ENCODE measurements around the gene HNRNPAB.
A peak's percentile ranks its signal among the peaks of the same experiment; 100 is the strongest.
"Not testable (repeated sequence)": the region's sequence is repeated elsewhere in the genome, so short reads cannot be mapped to it uniquely, and the experiment has no call there.

Gene HNRNPAB

DNA sequence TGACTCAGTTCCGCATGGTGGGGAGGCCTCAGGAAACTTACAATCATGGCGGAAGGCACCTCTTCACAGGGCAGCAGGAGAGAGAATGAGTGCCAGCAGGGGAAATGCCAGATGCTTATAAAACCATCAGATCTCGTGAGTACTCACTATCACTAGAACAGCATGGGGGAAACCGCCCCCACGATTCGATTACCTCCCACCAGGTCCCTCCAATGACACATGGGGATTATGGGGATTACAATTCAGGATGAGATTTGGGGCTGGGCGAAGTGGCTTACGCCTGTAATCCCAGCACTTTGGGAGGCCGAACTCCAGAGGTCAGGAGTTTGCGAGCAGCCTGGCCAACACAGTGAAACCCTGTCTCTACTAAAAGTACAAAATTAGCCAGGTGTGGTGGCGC is 6.2 kb upstream of the HNRNPAB start:
- CTCF ChIA-PET = interaction anchor here (0.6 kb wide), 1 partner anchor 123 kb away, joined by 4 read pairs; no protein-coding TSS in a partner anchor
- H3K4me3 ChIP-seq (ENCODE audit: low read depth, low read length); H3K27ac ChIP-seq (ENCODE audit: extremely low read depth, low read depth, low read length); POLR2A ChIA-PET; H3K9me3 ChIP-seq (ENCODE audit: control insufficient read depth, insufficient read depth, low read depth, low read length); H3K36me3 ChIP-seq (ENCODE audit: control insufficient read depth in 2 of 2, insufficient read depth in 1 of 2, low read length in 2 of 2); H3K4me1 ChIP-seq (ENCODE audit: control insufficient read depth, insufficient read depth, low read length): not testable (repeated sequence)
- TF ChIP-seq ZIC2 (tag by site-specific recombination; IDR thresholded peaks at IDR 0.05) = peak; percentile 38

DNA sequence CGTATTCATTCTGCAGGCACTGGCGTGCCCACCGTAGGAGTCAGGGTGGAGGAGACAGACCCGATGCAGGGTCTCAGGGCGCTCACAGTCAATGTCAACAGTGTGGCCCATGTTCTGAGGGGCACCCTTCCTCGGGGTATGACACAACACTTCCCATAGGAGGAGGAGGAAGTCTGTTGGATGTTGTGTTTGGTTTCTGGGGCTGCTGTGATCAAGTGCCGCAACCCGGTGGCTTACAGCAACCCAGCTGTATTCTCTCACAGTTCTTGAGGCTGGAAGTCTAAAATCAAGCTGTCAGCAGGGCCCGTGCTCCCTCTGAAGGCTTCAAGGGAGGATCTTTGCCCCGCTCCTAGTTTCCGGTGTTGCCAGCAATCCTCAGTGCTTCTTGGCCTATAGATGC is 5.6 kb upstream of the HNRNPAB start:
- H3K4me1 ChIP-seq (ENCODE audit: control insufficient read depth, insufficient read depth, low read length) = no peaks in the 10 kb centered on the region
- no peak overlapping the region for H3K4me3 ChIP-seq (ENCODE audit: low read depth, low read length)
- TF ChIP-seq ZBTB20 (tag by site-specific recombination; IDR thresholded peaks at IDR 0.05) (no peak), ZNF24 (tag by site-specific recombination; IDR thresholded peaks at IDR 0.05) (no peak), IKZF3 (tag by site-specific recombination; IDR thresholded peaks at IDR 0.05) (no peak), ZNF76 (tag by site-specific recombination; IDR thresholded peaks at IDR 0.05; ENCODE audit: borderline replicate concordance, low read depth) (no peak), ZNF561 (tag by site-specific recombination; IDR thresholded peaks at IDR 0.05; ENCODE audit: borderline replicate concordance) (no peak), ZBTB48 (tag by site-specific recombination; IDR thresholded peaks at IDR 0.05) (no peak), ZNF529 (tag by site-specific recombination; IDR thresholded peaks at IDR 0.05; ENCODE audit: insufficient replicate concordance) (no peak), ZIC2 (tag by site-specific recombination; IDR thresholded peaks at IDR 0.05) (no peak), KLF7 (tag by site-specific recombination; IDR thresholded peaks at IDR 0.05; ENCODE audit: borderline replicate concordance) (no peak), OVOL3 (tag by site-specific recombination; IDR thresholded peaks at IDR 0.05) (no peak), ZNF211 (tag by site-specific recombination; IDR thresholded peaks at IDR 0.05; ENCODE audit: low read depth) (no peak), ZNF560 (tag by site-specific recombination; IDR thresholded peaks at IDR 0.05; ENCODE audit: borderline replicate concordance) (no peak), ZNF311 (tag by site-specific recombination; IDR thresholded peaks at IDR 0.05; ENCODE audit: borderline replicate concordance) (no peak), ZNF16 (tag by site-specific recombination; IDR thresholded peaks at IDR 0.05; ENCODE audit: low read depth) (no peak), ZNF544 (tag by site-specific recombination; IDR thresholded peaks at IDR 0.05) (no peak), ZNF830 (tag by site-specific recombination; IDR thresholded peaks at IDR 0.05; ENCODE audit: low read depth) (no peak)
- TF ChIP-seq, protein P1, sequence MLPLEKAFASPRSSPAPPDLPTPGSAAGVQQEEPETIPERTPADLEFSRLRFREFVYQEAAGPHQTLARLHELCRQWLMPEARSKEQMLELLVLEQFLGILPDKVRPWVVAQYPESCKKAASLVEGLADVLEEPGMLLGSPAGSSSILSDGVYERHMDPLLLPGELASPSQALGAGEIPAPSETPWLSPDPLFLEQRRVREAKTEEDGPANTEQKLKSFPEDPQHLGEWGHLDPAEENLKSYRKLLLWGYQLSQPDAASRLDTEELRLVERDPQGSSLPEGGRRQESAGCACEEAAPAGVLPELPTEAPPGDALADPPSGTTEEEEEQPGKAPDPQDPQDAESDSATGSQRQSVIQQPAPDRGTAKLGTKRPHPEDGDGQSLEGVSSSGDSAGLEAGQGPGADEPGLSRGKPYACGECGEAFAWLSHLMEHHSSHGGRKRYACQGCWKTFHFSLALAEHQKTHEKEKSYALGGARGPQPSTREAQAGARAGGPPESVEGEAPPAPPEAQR (tag by site-specific recombination; IDR thresholded peaks at IDR 0.05) = no peak
- POLR2A ChIA-PET = interaction anchor here (1.1 kb wide), 1 partner anchor 83 kb away, joined by 4 read pairs; no protein-coding TSS in a partner anchor
- H3K36me3 ChIP-seq (ENCODE audit: control insufficient read depth in 2 of 2, insufficient read depth in 1 of 2, low read length in 2 of 2) = no peaks in the 10 kb centered on the region
- H3K9me3 ChIP-seq (ENCODE audit: control insufficient read depth, insufficient read depth, low read depth, low read length) = no peaks in the 10 kb centered on the region
- no peak overlapping the region for H3K27ac ChIP-seq (ENCODE audit: extremely low read depth, low read depth, low read length)
- CTCF ChIA-PET = no interaction called here

GRCh38 chr5:178199581-178200434 is 4.5 kb upstream of the HNRNPAB start:
- Histone ChIP-seq H3K36me3 (ENCODE audit: control insufficient read depth in 2 of 2, insufficient read depth in 1 of 2, low read length in 2 of 2) (no peaks in the 10 kb centered on the region), H3K9me3 (ENCODE audit: control insufficient read depth, insufficient read depth, low read depth, low read length) (no peaks in the 10 kb centered on the region), H3K4me1 (ENCODE audit: control insufficient read depth, insufficient read depth, low read length) (no peaks in the 10 kb centered on the region), H3K27ac (ENCODE audit: extremely low read depth, low read depth, low read length) (no peak overlapping the region), H3K4me3 (ENCODE audit: low read depth, low read length) (no peak overlapping the region)
- ChIA-PET POLR2A (interaction anchor here (1.1 kb wide), 1 partner anchor 84 kb away, joined by 4 read pairs; no protein-coding TSS in a partner anchor), CTCF (no interaction called here)
- TF ChIP-seq ZNF140 (tag by site-specific recombination; IDR thresholded peaks at IDR 0.05) = no peak
- peak; percentile 73 for TF ChIP-seq PRDM1 (tag by site-specific recombination; IDR thresholded peaks at IDR 0.05)
- TF ChIP-seq ZNF544 (tag by site-specific recombination; IDR thresholded peaks at IDR 0.05) = no peak
- no peak for TF ChIP-seq GLI2 (tag by site-specific recombination; IDR thresholded peaks at IDR 0.05; ENCODE audit: borderline replicate concordance, low read depth)
- no peak for TF ChIP-seq ZNF473 (tag by site-specific recombination; IDR thresholded peaks at IDR 0.05)
- TF ChIP-seq, protein P2, sequence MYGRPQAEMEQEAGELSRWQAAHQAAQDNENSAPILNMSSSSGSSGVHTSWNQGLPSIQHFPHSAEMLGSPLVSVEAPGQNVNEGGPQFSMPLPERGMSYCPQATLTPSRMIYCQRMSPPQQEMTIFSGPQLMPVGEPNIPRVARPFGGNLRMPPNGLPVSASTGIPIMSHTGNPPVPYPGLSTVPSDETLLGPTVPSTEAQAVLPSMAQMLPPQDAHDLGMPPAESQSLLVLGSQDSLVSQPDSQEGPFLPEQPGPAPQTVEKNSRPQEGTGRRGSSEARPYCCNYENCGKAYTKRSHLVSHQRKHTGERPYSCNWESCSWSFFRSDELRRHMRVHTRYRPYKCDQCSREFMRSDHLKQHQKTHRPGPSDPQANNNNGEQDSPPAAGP (tag by site-specific recombination; IDR thresholded peaks at IDR 0.05) = no peak
- peak; percentile 68 for TF ChIP-seq REST (tag by site-specific recombination; IDR thresholded peaks at IDR 0.05)
- TF ChIP-seq ZIC2 (tag by site-specific recombination; IDR thresholded peaks at IDR 0.05) = peak; percentile 50

Measured in HEK293 (cell line).